ENCODE results near the gene FAT1.

DNA sequence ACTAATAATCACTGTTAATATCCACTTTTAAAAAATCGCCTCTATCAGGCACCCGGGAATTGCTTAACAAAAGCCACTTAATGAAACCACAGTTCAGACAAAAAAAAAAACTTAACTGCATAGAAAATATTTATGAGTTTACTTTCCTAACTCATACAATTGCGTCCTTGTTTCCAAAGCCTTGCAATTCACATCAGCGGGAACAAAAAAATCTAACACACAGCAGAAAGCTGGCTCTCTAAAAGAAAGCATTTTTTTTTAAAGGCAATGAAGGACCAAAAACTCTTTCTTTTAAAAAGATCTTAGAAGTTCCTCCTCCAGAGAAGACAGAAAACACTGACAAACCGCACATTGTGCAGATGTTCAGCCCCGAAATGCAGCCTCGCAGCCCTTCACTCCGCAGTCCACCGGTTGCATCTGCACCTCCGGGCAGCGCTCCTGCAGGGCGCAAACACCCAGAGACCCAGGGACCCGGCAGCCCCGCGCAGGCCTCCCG is 812 bp downstream of the FAT1 start:
- TF ChIP-seq TAF1 (IDR thresholded peaks at IDR 0.05; ENCODE audit: low read depth): no peak
- TF ChIP-seq, protein P1, sequence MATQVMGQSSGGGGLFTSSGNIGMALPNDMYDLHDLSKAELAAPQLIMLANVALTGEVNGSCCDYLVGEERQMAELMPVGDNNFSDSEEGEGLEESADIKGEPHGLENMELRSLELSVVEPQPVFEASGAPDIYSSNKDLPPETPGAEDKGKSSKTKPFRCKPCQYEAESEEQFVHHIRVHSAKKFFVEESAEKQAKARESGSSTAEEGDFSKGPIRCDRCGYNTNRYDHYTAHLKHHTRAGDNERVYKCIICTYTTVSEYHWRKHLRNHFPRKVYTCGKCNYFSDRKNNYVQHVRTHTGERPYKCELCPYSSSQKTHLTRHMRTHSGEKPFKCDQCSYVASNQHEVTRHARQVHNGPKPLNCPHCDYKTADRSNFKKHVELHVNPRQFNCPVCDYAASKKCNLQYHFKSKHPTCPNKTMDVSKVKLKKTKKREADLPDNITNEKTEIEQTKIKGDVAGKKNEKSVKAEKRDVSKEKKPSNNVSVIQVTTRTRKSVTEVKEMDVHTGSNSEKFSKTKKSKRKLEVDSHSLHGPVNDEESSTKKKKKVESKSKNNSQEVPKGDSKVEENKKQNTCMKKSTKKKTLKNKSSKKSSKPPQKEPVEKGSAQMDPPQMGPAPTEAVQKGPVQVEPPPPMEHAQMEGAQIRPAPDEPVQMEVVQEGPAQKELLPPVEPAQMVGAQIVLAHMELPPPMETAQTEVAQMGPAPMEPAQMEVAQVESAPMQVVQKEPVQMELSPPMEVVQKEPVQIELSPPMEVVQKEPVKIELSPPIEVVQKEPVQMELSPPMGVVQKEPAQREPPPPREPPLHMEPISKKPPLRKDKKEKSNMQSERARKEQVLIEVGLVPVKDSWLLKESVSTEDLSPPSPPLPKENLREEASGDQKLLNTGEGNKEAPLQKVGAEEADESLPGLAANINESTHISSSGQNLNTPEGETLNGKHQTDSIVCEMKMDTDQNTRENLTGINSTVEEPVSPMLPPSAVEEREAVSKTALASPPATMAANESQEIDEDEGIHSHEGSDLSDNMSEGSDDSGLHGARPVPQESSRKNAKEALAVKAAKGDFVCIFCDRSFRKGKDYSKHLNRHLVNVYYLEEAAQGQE (IDR thresholded peaks at IDR 0.05; ENCODE audit: low read depth): no peak
- TF ChIP-seq EGR1 (IDR thresholded peaks at IDR 0.05): no peak
- TF ChIP-seq FOXM1 (IDR thresholded peaks at IDR 0.05; ENCODE audit: borderline replicate concordance, low read depth): no peak
- no peak for TF ChIP-seq RAD21 (IDR thresholded peaks at IDR 0.05; ENCODE audit: low read depth)
- no peak for TF ChIP-seq EP300 (IDR thresholded peaks at IDR 0.05; ENCODE audit: borderline replicate concordance)
- TF ChIP-seq CREB1 (IDR thresholded peaks at IDR 0.05; ENCODE audit: low read depth): no peak
- TF ChIP-seq, protein P2, sequence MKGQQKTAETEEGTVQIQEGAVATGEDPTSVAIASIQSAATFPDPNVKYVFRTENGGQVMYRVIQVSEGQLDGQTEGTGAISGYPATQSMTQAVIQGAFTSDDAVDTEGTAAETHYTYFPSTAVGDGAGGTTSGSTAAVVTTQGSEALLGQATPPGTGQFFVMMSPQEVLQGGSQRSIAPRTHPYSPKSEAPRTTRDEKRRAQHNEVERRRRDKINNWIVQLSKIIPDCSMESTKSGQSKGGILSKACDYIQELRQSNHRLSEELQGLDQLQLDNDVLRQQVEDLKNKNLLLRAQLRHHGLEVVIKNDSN (IDR thresholded peaks at IDR 0.05): no peak
- TF ChIP-seq MAX (IDR thresholded peaks at IDR 0.05): no peak
- TF ChIP-seq ZBTB7A (IDR thresholded peaks at IDR 0.05; ENCODE audit: low read depth): no peak
- TF ChIP-seq CEBPB (IDR thresholded peaks at IDR 0.05): no peak
- TF ChIP-seq YY1 (IDR thresholded peaks at IDR 0.05; ENCODE audit: low read depth): no peak
- TF ChIP-seq TEAD4 (IDR thresholded peaks at IDR 0.05): 0 out of 2 replicates have a peak, but pooled peaks have one; percentile 11
